PFSK-1 (cell line): Measurements from ENCODE around the gene RANGAP1.

Experiments
- FOXP2 ChIP-seq: optimal IDR thresholded peaks from 2 replicates; pipeline ENCODE3; 2011; ENCODE audit warnings: borderline replicate concordance, control low read depth, inconsistent platforms; ENCODE audit not compliant: insufficient read depth; ENCODE audit errors: extremely low read length, extremely low read depth
- POLR2AphosphoS5 ChIP-seq: IDR thresholded peaks from 2 replicates; pipeline ENCODE4 v1.6.1; 2012; ENCODE audit warnings: low read depth, mild to moderate bottlenecking, control low read depth, low read length, moderate library complexity
- SIN3A ChIP-seq: IDR thresholded peaks from 2 replicates; pipeline ENCODE4 v1.6.1; 2012; ENCODE audit warnings: mild to moderate bottlenecking, low read length, moderate library complexity, borderline replicate concordance; ENCODE audit not compliant: insufficient read depth
- TAF1 ChIP-seq: IDR thresholded peaks from 2 replicates; pipeline ENCODE4 v1.6.1; 2012; ENCODE audit warnings: low read length, control low read depth, borderline replicate concordance; ENCODE audit not compliant: insufficient read depth
- TF ChIP-seq, protein P1 (sequence below), 2 experiments: IDR thresholded peaks; 2 replicates each; pipeline versions ENCODE4 v1.6.1 to v1.8.0; 2011 to 2012; ENCODE audit warnings: low read depth in 2 of 2, low read length in 2 of 2, control low read depth in 1 of 2, inconsistent platforms in 1 of 2, mild to moderate bottlenecking in 1 of 2, moderate library complexity in 1 of 2; ENCODE audit not compliant: insufficient read depth in 1 of 2

RANGAP1 gene

DNA sequence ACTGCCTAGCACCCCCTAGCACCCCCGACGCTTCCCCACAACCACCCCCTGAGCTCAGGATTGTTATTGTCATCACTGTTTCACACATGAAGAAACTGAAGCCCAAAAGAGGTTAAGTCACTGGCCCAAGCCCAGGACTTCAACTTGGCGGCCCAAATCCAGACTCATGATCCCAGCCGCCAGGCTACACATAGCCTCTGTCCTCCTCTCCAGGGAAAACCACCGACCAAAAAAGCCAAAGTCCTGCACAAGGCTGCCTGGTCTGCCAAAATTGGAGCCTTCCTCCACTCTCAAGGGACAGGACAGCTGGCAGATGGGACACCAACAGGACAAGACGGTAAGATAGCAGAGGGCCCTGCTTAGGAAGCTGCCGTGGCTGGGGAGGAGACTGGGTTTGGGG is 70.1 kb downstream of the RANGAP1 start:
- TF ChIP-seq TAF1, result no peak
- TF ChIP-seq FOXP2, result no peak
- TF ChIP-seq, protein P1, sequence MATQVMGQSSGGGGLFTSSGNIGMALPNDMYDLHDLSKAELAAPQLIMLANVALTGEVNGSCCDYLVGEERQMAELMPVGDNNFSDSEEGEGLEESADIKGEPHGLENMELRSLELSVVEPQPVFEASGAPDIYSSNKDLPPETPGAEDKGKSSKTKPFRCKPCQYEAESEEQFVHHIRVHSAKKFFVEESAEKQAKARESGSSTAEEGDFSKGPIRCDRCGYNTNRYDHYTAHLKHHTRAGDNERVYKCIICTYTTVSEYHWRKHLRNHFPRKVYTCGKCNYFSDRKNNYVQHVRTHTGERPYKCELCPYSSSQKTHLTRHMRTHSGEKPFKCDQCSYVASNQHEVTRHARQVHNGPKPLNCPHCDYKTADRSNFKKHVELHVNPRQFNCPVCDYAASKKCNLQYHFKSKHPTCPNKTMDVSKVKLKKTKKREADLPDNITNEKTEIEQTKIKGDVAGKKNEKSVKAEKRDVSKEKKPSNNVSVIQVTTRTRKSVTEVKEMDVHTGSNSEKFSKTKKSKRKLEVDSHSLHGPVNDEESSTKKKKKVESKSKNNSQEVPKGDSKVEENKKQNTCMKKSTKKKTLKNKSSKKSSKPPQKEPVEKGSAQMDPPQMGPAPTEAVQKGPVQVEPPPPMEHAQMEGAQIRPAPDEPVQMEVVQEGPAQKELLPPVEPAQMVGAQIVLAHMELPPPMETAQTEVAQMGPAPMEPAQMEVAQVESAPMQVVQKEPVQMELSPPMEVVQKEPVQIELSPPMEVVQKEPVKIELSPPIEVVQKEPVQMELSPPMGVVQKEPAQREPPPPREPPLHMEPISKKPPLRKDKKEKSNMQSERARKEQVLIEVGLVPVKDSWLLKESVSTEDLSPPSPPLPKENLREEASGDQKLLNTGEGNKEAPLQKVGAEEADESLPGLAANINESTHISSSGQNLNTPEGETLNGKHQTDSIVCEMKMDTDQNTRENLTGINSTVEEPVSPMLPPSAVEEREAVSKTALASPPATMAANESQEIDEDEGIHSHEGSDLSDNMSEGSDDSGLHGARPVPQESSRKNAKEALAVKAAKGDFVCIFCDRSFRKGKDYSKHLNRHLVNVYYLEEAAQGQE (IDR thresholded peaks at IDR 0.05; ENCODE audit: insufficient read depth in 1 of 2, low read depth in 2 of 2, low read length in 2 of 2), result no peak
- no peak for TF ChIP-seq SIN3A
- TF ChIP-seq POLR2AphosphoS5, result no peak

DNA sequence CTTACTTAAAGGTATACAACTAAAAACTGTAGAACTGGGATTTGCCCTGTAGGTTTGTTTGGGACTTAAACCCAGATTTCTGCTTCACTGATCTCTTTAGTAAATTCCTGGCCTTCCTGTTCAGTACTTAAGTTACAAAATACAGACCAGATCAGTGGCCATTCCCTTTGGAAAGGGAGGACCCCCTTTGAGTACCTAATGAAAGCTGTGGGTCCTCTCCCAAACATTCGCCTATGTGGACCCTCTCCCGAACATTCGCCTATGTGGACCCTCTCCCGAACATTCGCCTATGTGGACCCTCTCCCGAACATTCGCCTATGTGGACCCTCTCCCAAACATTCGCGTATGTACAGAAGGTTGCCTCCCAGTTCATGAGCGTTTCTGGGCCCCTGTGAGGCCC is 70.6 kb downstream of the RANGAP1 start:
- TF ChIP-seq FOXP2 (no peak), TAF1 (no peak), POLR2AphosphoS5 (no peak), SIN3A (no peak)
- TF ChIP-seq, protein P1 (IDR thresholded peaks at IDR 0.05; ENCODE audit: insufficient read depth in 1 of 2, low read depth in 2 of 2, low read length in 2 of 2), result no peak

DNA sequence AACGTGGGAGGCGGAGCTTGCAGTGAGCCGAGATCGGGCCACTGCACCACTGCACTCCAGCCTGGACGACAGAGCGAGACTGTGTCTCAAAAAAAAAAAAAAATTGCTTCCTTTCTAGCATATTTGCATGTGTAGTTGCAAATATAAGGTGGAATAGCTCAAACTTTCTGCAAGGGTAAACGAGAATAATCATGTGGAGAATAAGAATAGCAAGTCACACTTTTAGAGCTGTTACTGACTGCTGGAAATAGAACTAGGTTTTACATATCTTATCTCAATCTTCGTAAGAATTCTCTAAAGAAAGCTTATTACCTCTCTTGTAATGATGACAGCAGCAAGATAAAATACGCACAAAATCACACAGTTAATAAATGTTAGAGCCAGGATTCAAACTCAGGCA is 79.3 kb downstream of the RANGAP1 start:
- TF ChIP-seq FOXP2 (no peak), POLR2AphosphoS5 (no peak), TAF1 (no peak), SIN3A (no peak)
- TF ChIP-seq, protein P1 (IDR thresholded peaks at IDR 0.05; ENCODE audit: insufficient read depth in 1 of 2, low read depth in 2 of 2, low read length in 2 of 2), result no peak

DNA sequence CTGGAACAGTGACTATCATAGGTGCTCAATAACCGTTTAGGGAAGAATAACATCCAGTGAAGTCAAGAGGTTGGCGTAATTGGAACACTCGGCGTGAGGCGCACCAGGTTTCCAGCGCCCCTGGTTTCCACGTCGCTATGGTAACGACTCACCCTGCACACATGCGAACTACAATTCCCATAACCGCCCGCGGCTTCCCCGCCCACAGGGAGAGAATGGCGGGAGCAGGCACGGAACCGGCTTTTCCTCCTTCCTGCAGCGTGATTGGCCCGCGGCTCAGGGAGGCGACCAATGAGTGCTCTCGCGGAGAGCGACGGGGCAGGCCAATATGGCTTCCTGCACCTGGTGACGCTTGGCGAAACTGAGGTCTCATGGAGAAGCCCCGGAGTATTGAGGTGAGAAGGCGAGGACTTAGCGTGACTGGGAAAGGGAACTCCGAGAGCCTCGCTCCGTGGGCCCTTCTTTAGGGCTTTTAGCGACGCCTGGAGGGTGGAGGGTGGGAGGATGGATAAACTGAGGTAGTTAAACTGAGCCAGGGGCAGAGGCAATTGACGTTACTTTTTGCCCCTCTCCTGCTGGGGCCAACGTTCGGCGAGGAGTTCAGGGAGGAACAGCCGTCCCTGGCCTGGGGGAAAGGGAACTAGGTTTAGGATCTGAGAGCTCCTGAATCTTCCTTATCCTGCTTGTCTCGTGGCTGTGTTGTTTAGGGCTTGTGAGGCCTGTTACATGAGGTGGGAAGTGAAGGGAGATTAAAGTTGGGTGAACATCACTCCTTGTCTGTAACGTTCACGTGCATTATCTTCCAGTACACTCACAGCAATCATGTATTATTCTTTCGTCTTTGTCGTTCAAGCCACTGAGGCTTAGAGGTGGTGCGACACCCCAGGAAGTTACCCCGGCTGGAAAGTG is 80.7 kb downstream of the RANGAP1 start, which contains the start of gene L3MBTL2:
Gene L3MBTL2 (plus strand): TSS at position 321 of the 909 bp plus-strand sequence. CDS start 51 bp downstream, at position 372.
- TF ChIP-seq POLR2AphosphoS5, result peak; percentile 84
- TF ChIP-seq TAF1, result peak; percentile 85; the same call in 1 of the 2 replicates
- no peak for TF ChIP-seq SIN3A

DNA sequence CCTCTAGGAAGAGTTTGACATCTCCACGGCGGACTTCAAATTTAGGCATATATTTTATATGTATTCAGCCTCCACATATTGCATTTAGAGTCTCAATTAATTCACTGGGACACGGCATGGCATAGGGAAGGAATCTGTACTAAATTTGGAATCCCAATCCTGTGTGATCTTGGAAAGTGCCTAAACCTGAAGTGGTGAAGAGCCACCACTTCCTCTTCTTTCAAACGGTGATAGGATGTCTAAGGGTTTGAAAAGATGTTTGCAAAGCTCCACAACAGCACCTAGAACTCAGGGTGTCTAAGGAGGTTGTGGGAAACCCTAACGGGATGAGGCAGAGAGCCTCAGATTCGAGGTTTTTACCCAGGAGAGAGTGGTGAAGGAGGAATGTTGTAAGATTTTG is 81.9 kb downstream of the RANGAP1 start:
- no peak for TF ChIP-seq TAF1
- TF ChIP-seq, protein P1 (IDR thresholded peaks at IDR 0.05; ENCODE audit: insufficient read depth in 1 of 2, low read depth in 2 of 2, low read length in 2 of 2), result no peak
- no peak for TF ChIP-seq POLR2AphosphoS5
- no peak for TF ChIP-seq FOXP2
- no peak for TF ChIP-seq SIN3A
